Testis (tissue), 2 donors: ENCODE results near the gene DMC1.

ENCODE experiments used
- POLR2A ChIP-seq: fragments of 450-650 bp; IDR thresholded peaks from one replicate; pipeline ENCODE4 v1.6.1; 2017; ENCODE audit warnings: antibody characterized with exemption, mild to moderate bottlenecking, moderate library complexity
- TF ChIP-seq, protein P1 (sequence below), 3 experiments: fragments of 450-650 bp in 2 of 3; fragments of 200-600 bp in 1 of 3; sonication (generic) in 1 of 3; IDR thresholded peaks; one replicate each; pipeline ENCODE4 v1.5.1; 2016 to 2019; ENCODE audit warnings: antibody characterized with exemption in 3 of 3, mild to moderate bottlenecking in 2 of 3, moderate library complexity in 1 of 3

DNA sequence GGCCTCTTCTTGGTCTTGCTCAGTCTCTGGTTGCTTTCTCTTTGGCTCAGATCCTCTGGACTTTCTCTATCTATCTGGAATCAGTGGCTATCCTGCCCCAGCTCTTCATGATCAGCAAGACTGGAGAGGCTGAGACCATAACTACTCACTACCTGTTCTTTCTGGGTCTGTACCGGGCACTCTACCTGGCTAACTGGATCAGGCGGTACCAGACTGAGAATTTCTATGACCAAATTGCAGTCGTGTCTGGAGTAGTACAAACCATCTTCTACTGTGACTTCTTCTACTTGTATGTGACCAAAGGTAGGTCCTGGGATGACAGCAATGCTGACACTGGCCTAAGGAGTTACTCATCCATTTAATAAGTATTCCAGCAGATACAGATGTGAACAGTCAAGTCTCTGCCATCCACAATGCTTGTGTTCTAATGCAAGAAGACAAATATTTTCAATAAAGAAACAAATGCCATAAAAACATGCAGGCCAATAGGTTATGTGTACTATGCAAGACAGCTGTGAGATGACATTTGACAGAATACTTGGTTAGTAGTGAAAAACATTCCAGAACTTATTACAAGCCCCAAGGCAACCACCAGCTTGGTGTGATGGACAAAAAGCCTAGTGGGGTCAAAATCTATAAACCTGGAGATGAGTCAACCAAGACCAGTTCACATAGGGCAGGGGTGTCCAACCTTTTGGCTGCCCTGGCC, 88.7 kb downstream of the DMC1 start:
- TF ChIP-seq, protein P1, sequence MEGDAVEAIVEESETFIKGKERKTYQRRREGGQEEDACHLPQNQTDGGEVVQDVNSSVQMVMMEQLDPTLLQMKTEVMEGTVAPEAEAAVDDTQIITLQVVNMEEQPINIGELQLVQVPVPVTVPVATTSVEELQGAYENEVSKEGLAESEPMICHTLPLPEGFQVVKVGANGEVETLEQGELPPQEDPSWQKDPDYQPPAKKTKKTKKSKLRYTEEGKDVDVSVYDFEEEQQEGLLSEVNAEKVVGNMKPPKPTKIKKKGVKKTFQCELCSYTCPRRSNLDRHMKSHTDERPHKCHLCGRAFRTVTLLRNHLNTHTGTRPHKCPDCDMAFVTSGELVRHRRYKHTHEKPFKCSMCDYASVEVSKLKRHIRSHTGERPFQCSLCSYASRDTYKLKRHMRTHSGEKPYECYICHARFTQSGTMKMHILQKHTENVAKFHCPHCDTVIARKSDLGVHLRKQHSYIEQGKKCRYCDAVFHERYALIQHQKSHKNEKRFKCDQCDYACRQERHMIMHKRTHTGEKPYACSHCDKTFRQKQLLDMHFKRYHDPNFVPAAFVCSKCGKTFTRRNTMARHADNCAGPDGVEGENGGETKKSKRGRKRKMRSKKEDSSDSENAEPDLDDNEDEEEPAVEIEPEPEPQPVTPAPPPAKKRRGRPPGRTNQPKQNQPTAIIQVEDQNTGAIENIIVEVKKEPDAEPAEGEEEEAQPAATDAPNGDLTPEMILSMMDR (IDR thresholded peaks at IDR 0.05), result no peak
- TF ChIP-seq POLR2A, result no peak
